ENCODE measurements around the gene STAT4. TPM values are rescaled to one million over a fixed set of nuclear protein-coding genes. Genes with fewer than 3 reads are reported as not detected.

STAT4 gene
- polyA plus RNA-seq, 3 donors from 2014 or later = 80.6 to 143 (median 91.7) TPM

DNA sequence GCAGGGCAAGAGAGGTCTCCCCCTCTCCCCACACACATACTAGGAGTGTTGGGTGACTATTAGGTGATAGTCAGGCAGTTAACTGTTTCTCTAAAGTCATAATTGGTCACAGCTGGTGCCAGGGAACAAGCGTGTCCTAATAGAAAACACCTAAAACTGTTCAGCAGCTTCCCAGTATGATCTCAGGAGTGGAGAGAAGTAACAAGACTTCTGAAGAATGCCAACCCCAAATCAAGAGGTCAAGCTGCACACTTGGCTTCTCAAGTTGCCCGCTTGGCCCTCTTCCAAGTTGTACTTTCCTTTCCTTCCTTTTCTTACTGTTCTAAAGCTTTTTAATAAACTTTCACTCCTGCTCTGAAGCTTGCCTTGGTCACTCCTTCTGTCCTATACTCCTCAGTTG, 114.4 kb downstream of the STAT4 start:
- H3K36me3 Mint-ChIP-seq = peaks cover 25 to 69% (median 42%) of the 10 kb centered on the region in 3 donors
- H3K27me3 Mint-ChIP-seq (ENCODE audit: low read depth in 3 of 3) = peaks cover 0 to 5% (median under 1%) of the 10 kb centered on the region in 3 donors
- no peaks in the 10 kb centered on the region for H3K9me3 Mint-ChIP-seq
- no peak overlapping the region for H3K4me3 Mint-ChIP-seq
- peak overlapping the region; percentile 62 to 80 (median 67) for H3K27ac Mint-ChIP-seq
- H3K4me1 Mint-ChIP-seq = peaks cover 33 to 39% of the 10 kb centered on the region in 2 donors
- DNase-seq = no peak

DNA sequence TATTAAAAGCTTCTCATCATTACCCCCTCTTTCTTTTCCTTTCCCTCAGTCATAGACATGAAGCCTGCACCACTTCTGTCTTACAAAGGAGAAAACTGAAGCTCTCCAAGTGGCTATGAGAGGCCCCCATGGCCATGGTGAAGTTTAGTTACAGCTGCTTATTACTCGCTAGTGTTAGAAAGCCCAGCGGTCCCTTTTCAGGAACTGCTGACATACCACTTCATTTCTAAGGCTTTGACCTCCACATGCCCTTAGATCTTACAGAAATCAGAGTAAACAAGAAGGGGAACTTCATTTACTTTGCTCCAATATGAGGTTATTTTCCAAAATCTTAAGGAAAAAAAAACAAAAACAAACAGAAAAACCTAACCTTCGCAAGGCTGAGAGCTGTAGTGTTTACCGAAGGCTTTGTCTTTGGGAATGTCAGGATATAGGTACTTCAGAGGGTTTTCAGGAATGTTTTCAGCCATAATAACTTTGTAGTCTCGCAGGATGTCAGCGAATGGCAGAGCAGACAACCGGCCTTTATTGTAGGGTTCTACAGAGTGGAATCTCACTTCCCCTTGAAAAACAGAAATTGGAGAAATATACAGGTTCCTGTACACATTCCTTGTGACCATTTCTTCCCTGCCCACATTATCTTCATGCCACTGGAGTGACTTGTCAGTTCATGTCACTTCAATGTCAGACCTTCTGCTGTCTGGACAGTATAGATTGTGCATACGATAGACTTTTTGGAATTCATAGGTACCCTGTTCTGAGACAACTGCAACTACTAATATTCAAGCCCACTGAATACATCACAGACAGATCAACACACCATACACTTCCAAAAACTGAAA, 118.0 kb downstream of the STAT4 start:
- Mint-ChIP-seq H3K4me1 (peaks cover 45 to 53% of the 10 kb centered on the region in 2 donors), H3K4me3 (no peak overlapping the region), H3K27me3 (ENCODE audit: low read depth in 3 of 3) (peaks cover 0 to 7% (median 3%) of the 10 kb centered on the region in 3 donors), H3K27ac (peak overlapping the region; percentile 5 to 88 (median 22)), H3K9me3 (no peaks in the 10 kb centered on the region), H3K36me3 (peaks cover 25 to 62% (median 33%) of the 10 kb centered on the region in 3 donors)
- DNase-seq = no peak

DNA sequence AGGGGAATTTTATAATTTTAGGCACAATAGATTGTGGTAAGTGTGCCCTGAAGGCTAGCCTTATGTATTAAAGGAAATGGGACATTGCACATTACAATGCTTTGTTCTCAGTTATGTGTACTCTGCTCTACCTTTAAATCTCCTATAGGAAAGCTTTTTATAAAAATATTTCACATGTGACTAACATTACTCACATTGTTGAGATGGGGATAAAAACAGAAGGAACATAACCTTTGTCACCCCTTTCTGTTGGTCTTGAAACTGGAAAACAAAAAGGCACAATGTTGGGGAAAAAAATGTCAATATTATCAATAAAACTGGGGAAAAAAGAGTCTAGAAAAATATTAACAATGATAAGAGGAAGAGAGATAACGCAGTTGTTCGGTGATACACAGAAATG, 119.5 kb downstream of the STAT4 start:
- peaks cover 15 to 51% (median 20%) of the 10 kb centered on the region in 3 donors for H3K36me3 Mint-ChIP-seq
- no peak overlapping the region for H3K4me3 Mint-ChIP-seq
- H3K27me3 Mint-ChIP-seq (ENCODE audit: low read depth in 3 of 3) = peaks cover 0 to 12% (median 9%) of the 10 kb centered on the region in 3 donors
- no peaks in the 10 kb centered on the region for H3K9me3 Mint-ChIP-seq
- DNase-seq = no peak
- peaks cover 38 to 46% of the 10 kb centered on the region in 2 donors for H3K4me1 Mint-ChIP-seq
- H3K27ac Mint-ChIP-seq = peak overlapping the region; percentile 64 to 88 (median 80)

DNA sequence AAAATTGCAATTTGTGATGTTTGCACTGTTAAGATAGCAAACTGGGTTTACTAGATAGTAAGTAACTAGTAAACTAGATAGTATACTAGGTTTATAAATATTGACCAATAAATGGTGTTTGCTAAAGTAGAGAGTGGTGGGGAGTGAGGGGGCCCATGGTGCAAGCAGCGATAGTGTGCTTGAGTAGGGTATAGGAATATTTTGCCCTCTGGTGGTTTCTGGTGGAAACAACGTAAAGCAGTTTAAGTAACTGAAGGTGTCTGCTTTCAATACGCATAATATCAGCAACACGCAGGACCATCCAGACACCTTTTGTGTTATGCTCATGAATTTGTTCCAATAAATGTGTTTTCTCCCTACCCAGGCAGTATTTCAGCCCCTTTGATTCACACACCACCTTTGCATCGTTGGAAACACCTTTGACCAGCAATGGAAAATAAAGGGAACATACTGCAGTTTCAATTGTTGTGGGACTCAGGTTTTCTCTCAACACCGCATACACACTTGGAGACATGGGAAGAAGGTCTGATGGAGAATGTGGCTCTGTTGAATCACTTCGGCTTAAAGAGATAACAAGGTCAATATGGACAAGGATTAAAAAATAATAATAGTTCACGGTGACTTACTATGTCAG, 120.2 kb downstream of the STAT4 start:
- Mint-ChIP-seq H3K4me3 (peak overlapping the region in 1 of 5 donors; percentile 2), H3K27ac (peak overlapping the region; percentile 64 to 88 (median 80)), H3K4me1 (peaks cover 38 to 46% of the 10 kb centered on the region in 2 donors), H3K36me3 (peaks cover 15 to 53% (median 25%) of the 10 kb centered on the region in 3 donors), H3K27me3 (ENCODE audit: low read depth in 3 of 3) (peaks cover 0 to 15% (median 13%) of the 10 kb centered on the region in 3 donors), H3K9me3 (no peaks in the 10 kb centered on the region)
- peak; percentile 38 to 52 (median 43) for DNase-seq

DNA sequence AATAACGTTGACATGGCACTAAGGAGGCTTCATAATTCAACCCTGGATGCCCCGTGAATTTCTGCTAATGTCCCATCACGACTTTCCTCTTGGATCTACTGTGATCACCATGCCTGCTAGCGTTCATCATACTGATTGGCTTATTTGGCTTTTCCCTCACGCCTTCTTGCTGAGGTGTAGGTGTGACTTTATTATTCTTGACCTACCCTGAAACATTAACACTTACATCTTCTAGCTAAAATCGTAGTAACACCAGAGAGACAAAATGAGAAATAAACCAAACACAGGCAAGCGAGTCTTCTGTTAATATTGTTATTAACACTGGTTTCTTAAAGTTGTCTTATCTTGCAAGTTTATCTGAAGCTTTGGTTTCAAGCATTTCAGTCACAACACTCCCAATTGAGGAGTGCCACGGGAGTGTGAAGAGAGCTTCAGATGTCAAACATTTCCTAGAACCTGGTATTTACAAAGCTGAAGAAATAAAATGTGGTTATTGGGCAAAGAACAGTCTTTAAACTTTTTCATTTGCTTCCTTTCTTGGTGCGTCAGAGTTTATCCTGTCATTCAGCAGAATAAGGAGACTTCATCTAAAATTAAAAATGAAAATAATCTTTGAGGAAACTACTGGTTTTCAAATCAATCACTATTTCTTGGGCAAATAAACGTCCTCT, 121.4 kb downstream of the STAT4 start:
- Mint-ChIP-seq H3K36me3 (peaks cover 11 to 47% (median 25%) of the 10 kb centered on the region in 3 donors), H3K4me1 (peaks cover 42 to 58% of the 10 kb centered on the region in 2 donors), H3K27ac (peak overlapping the region; percentile 77 to 88 (median 83)), H3K9me3 (no peaks in the 10 kb centered on the region), H3K4me3 (peak overlapping the region; percentile 30 to 69 (median 62)), H3K27me3 (ENCODE audit: low read depth in 3 of 3) (peaks cover 0 to 15% (median 13%) of the 10 kb centered on the region in 3 donors)
- DNase-seq = no peak

DNA sequence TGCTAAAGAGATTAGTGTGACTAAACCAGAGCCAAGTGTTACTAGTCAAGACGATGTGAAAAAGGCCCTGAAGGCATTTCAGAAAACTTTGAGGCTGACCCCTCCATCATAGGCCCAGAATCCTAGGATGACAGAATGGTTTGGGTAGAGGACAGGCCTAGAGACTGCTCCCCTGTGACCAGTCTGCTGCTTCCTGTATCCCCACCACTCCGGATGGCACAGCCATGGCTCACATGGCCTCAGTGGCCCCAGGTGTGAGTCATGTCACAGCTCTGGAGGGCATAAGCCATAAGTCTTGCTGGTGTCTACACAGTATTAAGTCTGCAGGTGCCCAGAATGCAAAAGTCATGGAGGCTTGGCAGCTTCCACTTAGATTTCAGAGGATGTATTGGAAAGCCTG, 124.4 kb downstream of the STAT4 start:
- H3K27me3 Mint-ChIP-seq (ENCODE audit: low read depth in 3 of 3) = peaks cover 0 to 15% (median 8%) of the 10 kb centered on the region in 3 donors
- peaks cover 42 to 57% of the 10 kb centered on the region in 2 donors for H3K4me1 Mint-ChIP-seq
- no peaks in the 10 kb centered on the region for H3K9me3 Mint-ChIP-seq
- no peak overlapping the region for H3K4me3 Mint-ChIP-seq
- H3K36me3 Mint-ChIP-seq = peaks cover 0 to 23% (median 14%) of the 10 kb centered on the region in 3 donors
- DNase-seq = no peak
- H3K27ac Mint-ChIP-seq = peak overlapping the region; percentile 41 to 88 (median 70)

DNA sequence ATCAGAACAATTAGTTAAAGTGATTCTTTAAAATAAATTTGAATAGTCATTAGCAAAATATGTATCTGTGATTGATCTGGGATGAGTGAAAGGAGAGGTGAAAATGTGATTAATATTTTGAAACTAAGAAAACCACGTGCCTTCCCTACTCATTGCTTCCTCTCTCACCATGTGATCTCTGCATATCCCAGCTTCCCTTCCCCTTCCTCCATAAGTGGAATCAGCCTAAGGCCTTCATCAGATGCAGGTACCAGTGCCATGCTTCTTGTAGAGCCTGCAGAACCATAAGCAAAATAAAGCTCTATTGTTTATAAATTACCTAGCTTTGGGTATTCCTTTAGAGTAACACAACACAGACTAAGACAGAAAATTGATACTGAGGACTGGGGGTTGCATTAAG, 125.7 kb downstream of the STAT4 start:
- Mint-ChIP-seq H3K4me1 (peaks cover 34 to 44% of the 10 kb centered on the region in 2 donors), H3K36me3 (peaks cover 0 to 15% (median 11%) of the 10 kb centered on the region in 3 donors), H3K9me3 (no peaks in the 10 kb centered on the region), H3K27me3 (ENCODE audit: low read depth in 3 of 3) (peaks cover 0 to 18% (median 6%) of the 10 kb centered on the region in 3 donors), H3K4me3 (no peak overlapping the region), H3K27ac (peak overlapping the region in 5 of 6 donors; percentile 47 to 88 (median 78))
- no peak for DNase-seq

DNA sequence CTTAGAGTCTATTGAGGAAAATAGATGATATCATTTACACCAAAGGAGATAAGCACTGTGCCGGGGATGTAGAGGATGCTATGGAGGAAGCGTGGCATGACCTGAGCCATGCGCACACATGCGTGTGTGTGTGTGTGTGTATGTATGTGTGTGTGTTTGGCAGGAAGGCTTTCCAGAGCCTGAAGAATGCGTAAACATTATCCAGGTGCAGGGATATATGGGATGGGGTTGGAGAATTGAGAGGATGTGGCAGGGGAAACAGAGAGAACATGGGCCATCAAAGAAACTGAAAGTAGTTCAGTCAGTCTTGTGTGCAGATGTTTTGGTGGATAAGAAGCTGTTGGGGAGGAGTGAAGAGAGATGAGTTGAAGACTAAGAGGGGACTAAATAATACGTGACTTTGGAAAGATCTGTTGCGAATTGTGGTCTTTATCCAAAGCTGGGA, 127.5 kb downstream of the STAT4 start:
- DNase-seq = peak in 1 of 3 donors; percentile 31
- no peak overlapping the region for H3K4me3 Mint-ChIP-seq
- H3K27me3 Mint-ChIP-seq (ENCODE audit: low read depth in 3 of 3) = peaks cover 0 to 20% (median 6%) of the 10 kb centered on the region in 3 donors
- H3K36me3 Mint-ChIP-seq = peaks cover 0 to 8% (median 8%) of the 10 kb centered on the region in 3 donors
- H3K9me3 Mint-ChIP-seq = no peaks in the 10 kb centered on the region
- H3K27ac Mint-ChIP-seq = no peak overlapping the region
- H3K4me1 Mint-ChIP-seq = peaks cover 20 to 26% of the 10 kb centered on the region in 2 donors

DNA sequence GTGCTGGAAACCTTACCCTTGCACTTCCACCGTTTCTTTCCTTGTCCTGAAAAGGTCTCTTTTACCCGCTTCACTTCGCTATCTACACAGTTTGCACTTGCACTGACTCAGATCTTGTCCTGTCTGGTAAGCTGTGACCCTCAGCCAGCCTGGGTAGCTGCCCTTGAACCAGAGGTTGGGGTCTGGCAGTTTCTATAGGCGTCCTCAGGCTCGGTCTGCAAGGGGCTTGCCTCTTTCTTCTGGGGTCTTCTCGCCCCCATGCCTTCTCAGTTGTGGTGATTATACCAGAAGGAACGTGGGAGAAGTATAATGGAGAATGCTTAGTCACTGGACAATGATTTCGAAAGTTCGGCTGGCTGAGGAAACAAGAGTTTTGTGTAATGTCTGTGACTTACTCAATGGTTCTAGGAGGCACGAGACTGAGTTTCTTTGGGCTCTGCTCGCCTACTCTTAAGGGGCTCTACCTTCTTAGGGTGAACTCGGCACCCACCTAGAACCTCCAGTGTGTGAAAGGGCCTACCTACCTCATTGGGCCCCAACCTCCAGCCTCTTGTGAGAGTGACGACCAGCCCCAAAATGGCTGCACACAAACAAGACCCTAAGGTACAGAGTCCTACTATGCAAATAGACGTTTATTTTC, 129.9 kb downstream of the STAT4 start:
- no peak overlapping the region for H3K27ac Mint-ChIP-seq
- H3K27me3 Mint-ChIP-seq (ENCODE audit: low read depth in 3 of 3) = peaks cover 2 to 5% (median 3%) of the 10 kb centered on the region in 3 donors
- H3K9me3 Mint-ChIP-seq = no peaks in the 10 kb centered on the region
- H3K4me3 Mint-ChIP-seq = no peak overlapping the region
- H3K36me3 Mint-ChIP-seq = peaks cover 0 to 5% (median 4%) of the 10 kb centered on the region in 3 donors
- DNase-seq = no peak
- peaks cover 12 to 15% of the 10 kb centered on the region in 2 donors for H3K4me1 Mint-ChIP-seq

DNA sequence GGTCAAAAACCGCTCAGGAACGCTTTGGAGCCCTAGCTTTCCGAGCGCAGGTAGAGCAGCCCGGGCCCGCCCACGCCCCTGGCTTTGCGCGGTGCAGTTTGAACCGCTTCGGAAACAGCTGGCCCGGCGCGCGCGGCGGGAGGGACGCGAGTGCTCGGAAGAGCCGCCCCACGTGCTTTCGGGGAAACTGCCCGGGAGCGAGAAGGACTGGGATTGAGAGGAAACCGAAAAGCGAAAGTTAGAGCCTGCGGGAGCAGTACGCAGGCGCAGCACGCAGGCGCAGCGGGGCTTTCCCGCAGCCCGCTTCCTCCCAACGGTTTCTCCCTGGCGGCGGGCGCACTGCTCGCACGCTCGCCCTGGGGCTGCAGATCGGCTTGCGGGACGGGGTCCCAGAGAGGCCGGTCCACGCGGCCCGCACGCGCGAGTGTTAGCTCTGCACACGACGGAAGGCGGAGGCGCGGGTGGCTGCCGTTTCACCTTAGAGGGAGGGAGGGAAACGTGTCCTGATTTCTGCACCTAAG, 130.5 kb downstream of the STAT4 start:
- H3K36me3 Mint-ChIP-seq = peaks cover 0 to 2% (median 1%) of the 10 kb centered on the region in 3 donors
- H3K4me1 Mint-ChIP-seq = peaks cover 9 to 14% of the 10 kb centered on the region in 2 donors
- no peaks in the 10 kb centered on the region for H3K9me3 Mint-ChIP-seq
- peak; percentile 91 to 93 (median 93) for DNase-seq
- no peak overlapping the region for H3K27ac Mint-ChIP-seq
- no peak overlapping the region for H3K4me3 Mint-ChIP-seq
- H3K27me3 Mint-ChIP-seq (ENCODE audit: low read depth in 3 of 3) = peaks cover 2 to 5% (median 4%) of the 10 kb centered on the region in 3 donors

DNA sequence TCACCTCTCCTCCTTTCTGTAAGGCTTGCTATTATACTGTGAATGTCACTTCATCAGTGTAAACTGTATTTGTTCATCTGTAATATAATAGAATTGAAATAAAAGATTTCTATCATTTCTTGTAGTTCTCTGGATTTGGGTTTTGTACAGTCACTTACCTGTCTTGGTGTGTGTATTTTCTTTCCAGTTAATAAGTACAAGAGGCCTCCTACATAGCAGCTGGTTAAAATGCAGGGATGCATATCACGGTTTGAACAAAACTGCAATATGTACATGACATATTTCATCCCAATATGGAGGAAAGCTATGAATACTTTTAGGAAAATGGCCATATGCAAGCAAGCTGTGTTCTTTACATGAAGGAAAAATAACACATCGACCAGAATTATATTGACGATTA, 131.4 kb downstream of the STAT4 start:
- Mint-ChIP-seq H3K36me3 (no peaks in the 10 kb centered on the region), H3K27ac (peak overlapping the region in 1 of 6 donors; percentile 75), H3K4me3 (no peak overlapping the region), H3K27me3 (ENCODE audit: low read depth in 3 of 3) (peaks cover 2 to 6% (median 5%) of the 10 kb centered on the region in 3 donors), H3K9me3 (no peaks in the 10 kb centered on the region), H3K4me1 (peaks cover under 1 to 11% of the 10 kb centered on the region in 2 donors)
- DNase-seq = no peak

DNA sequence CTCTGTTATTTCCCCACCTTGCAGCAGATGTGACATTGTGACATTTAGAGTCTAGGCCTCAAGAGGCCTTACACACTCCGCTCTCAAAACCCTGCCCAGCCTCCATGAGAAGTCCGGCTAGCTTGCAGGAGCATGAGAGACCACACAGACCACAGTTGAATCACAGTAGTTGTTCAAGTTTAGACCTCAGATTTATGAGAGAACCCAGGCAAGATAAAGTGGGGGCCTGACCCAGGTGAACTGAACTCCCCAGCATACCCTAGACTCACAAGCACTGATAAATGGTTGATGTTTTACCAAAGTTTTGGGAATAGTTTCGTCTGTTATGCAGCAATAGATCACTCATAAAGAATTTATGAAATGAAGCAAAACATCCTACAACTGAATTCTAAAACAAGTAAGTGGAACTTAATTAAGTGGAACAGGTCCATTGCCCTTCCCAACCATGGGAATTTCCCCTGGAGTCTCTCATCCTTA, 132.1 kb downstream of the STAT4 start:
- DNase-seq = no peak
- Mint-ChIP-seq H3K36me3 (no peaks in the 10 kb centered on the region), H3K9me3 (no peaks in the 10 kb centered on the region), H3K4me3 (peak overlapping the region in 4 of 5 donors; percentile 1 to 56 (median 24)), H3K4me1 (peaks cover 0 to 11% of the 10 kb centered on the region in 2 donors), H3K27ac (peak overlapping the region in 3 of 6 donors; percentile 2 to 75 (median 67)), H3K27me3 (ENCODE audit: low read depth in 3 of 3) (peaks cover 2 to 6% (median 5%) of the 10 kb centered on the region in 3 donors)
